Measurements from ENCODE around the gene ANAPC2.

DNA sequence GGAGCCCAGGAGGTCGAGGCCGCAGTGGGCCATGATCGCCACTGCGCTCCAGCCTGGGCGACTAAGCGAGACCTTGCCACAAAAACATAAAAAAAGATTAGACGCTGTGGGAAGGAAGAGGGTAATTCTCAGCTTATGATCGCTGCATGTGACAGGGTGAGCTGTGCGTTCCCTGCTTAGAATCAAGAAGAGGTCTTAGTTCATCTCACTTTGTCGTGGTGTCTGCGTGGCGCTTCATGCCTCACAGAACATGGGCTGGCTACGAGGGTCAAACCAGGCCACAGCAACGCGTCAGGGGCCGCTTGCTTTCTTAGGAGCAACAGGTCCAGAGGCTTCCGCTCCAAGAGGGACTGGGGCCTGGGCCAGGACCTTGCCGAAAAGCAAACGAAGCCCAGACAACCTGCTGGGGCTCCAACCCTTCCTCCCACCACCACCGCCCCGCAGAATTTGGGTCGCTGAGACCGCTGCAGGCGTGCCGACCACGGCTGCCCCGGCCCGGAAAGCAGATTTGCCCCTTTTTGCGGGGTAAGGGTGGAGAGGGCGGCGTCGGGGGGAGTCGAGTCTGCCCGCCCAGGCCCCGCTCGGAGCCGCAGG, 59.4 kb downstream of the ANAPC2 start:
- TF ChIP-seq, protein P1, sequence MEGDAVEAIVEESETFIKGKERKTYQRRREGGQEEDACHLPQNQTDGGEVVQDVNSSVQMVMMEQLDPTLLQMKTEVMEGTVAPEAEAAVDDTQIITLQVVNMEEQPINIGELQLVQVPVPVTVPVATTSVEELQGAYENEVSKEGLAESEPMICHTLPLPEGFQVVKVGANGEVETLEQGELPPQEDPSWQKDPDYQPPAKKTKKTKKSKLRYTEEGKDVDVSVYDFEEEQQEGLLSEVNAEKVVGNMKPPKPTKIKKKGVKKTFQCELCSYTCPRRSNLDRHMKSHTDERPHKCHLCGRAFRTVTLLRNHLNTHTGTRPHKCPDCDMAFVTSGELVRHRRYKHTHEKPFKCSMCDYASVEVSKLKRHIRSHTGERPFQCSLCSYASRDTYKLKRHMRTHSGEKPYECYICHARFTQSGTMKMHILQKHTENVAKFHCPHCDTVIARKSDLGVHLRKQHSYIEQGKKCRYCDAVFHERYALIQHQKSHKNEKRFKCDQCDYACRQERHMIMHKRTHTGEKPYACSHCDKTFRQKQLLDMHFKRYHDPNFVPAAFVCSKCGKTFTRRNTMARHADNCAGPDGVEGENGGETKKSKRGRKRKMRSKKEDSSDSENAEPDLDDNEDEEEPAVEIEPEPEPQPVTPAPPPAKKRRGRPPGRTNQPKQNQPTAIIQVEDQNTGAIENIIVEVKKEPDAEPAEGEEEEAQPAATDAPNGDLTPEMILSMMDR (IDR thresholded peaks at IDR 0.05) = no peak
- TF ChIP-seq, protein P2, sequence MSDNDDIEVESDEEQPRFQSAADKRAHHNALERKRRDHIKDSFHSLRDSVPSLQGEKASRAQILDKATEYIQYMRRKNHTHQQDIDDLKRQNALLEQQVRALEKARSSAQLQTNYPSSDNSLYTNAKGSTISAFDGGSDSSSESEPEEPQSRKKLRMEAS (CRISPR knock-in tag; IDR thresholded peaks at IDR 0.05) = no peak
- TF ChIP-seq JUN (CRISPR knock-in tag; IDR thresholded peaks at IDR 0.05) = no peak
- TF ChIP-seq NR2C2 (CRISPR knock-in tag; IDR thresholded peaks at IDR 0.05) = no peak
- no peak for TF ChIP-seq CREB1 (CRISPR knock-in tag; IDR thresholded peaks at IDR 0.05)
- no peak for TF ChIP-seq ZNF232 (CRISPR knock-in tag; IDR thresholded peaks at IDR 0.05)
- TF ChIP-seq KAT7 (CRISPR knock-in tag; IDR thresholded peaks at IDR 0.05; ENCODE audit: borderline replicate concordance) = no peak

Measured in WTC11 (cell line).